ENCODE results near the gene SNRNP35. TPM values are rescaled to one million over a fixed set of nuclear protein-coding genes. Genes with fewer than 3 reads are reported as not detected.

SNRNP35 gene
- total RNA-seq, 4 donors from 2014 or later: 8.6 to 30.0 (median 25.7) TPM

GRCh38 chr12:123494124-123494851 is 36.3 kb downstream of the SNRNP35 start:
- H3K4me3 ChIP-seq: no peak overlapping the region
- H3K27me3 ChIP-seq: no peaks in the 10 kb centered on the region
- H3K27ac ChIP-seq: no peak overlapping the region
- H3K9me3 ChIP-seq: no peaks in the 10 kb centered on the region
- no peak for DNase-seq
- no peaks in the 10 kb centered on the region for H3K4me1 ChIP-seq
- H3K36me3 ChIP-seq: no peaks in the 10 kb centered on the region
- 95 to 100% methylated on average over 3 to 17 of the region's 18 CpGs for WGBS, 2 donors (ENCODE audit: low coverage in 1 of 2)
- TF ChIP-seq POLR2A (IDR thresholded peaks at IDR 0.05) (no peak), POLR2AphosphoS5 (IDR thresholded peaks at IDR 0.05) (no peak)
- intact Hi-C loops (cut with DNase I; ENCODE audit: low total_unique reads) (no loop called here), in situ Hi-C loops (cut with MboI; ENCODE audit: low pct_ligation_motif_present in 1 of 4, low pct_unique_long_range_greater_than_20kb in 1 of 4, low sequenced_read_pairs in 3 of 4) (no loop called here)

- no peak overlapping the region for H3K4me3 ChIP-seq
- DNase-seq: no peak
- H3K4me1 ChIP-seq: no peaks in the 10 kb centered on the region
- TF ChIP-seq EP300 (IDR thresholded peaks at IDR 0.05; ENCODE audit: low read depth): no peak
- TF ChIP-seq POLR2A (IDR thresholded peaks at IDR 0.05): no peak
- 97 to 100% methylated on average over 5 to 7 of the region's 7 CpGs for WGBS, 2 donors (ENCODE audit: low coverage in 1 of 2)
- H3K36me3 ChIP-seq: no peaks in the 10 kb centered on the region
- H3K9me3 ChIP-seq: no peaks in the 10 kb centered on the region
- intact Hi-C loops (cut with DNase I; ENCODE audit: low total_unique reads): no loop called here
- no peaks in the 10 kb centered on the region for H3K27me3 ChIP-seq
- in situ Hi-C loops (cut with MboI; ENCODE audit: low pct_ligation_motif_present in 1 of 4, low pct_unique_long_range_greater_than_20kb in 1 of 4, low sequenced_read_pairs in 3 of 4): no loop called here
- no peak overlapping the region for H3K27ac ChIP-seq
Observed at GRCh38 chr12:123497065-123497464, 39.1 kb downstream of the SNRNP35 start.

- WGBS, 2 donors (ENCODE audit: low coverage in 1 of 2): 71 to 90% methylated on average over 1 to 13 of the region's 13 CpGs
- no peak for DNase-seq
- H3K27ac ChIP-seq: no peak overlapping the region
- H3K4me3 ChIP-seq: no peak overlapping the region
- no peaks in the 10 kb centered on the region for H3K4me1 ChIP-seq
- in situ Hi-C loops (cut with MboI; ENCODE audit: low pct_ligation_motif_present in 1 of 4, low pct_unique_long_range_greater_than_20kb in 1 of 4, low sequenced_read_pairs in 3 of 4) (no loop called here), intact Hi-C loops (cut with DNase I; ENCODE audit: low total_unique reads) (no loop called here)
- no peaks in the 10 kb centered on the region for H3K27me3 ChIP-seq
- H3K36me3 ChIP-seq: no peaks in the 10 kb centered on the region
- TF ChIP-seq EP300 (IDR thresholded peaks at IDR 0.05; ENCODE audit: low read depth) (no peak), CTCF (IDR thresholded peaks at IDR 0.05) (no peak), POLR2A (IDR thresholded peaks at IDR 0.05) (no peak), POLR2AphosphoS5 (IDR thresholded peaks at IDR 0.05) (no peak)
- H3K9me3 ChIP-seq: no peaks in the 10 kb centered on the region
Observed at GRCh38 chr12:123498126-123498825, 40.3 kb downstream of the SNRNP35 start.

GRCh38 chr12:123499332-123499731 is 41.4 kb downstream of the SNRNP35 start:
- no peak overlapping the region for H3K27ac ChIP-seq
- H3K27me3 ChIP-seq: no peaks in the 10 kb centered on the region
- 93% methylated on average over 16 of the region's 16 CpGs; no CpG with 5 or more reads in 1 of the 2 donors for WGBS, 2 donors (ENCODE audit: low coverage in 1 of 2)
- no peak for TF ChIP-seq CTCF (IDR thresholded peaks at IDR 0.05)
- no peaks in the 10 kb centered on the region for H3K9me3 ChIP-seq
- intact Hi-C loops (cut with DNase I; ENCODE audit: low total_unique reads) (no loop called here), in situ Hi-C loops (cut with MboI; ENCODE audit: low pct_ligation_motif_present in 1 of 4, low pct_unique_long_range_greater_than_20kb in 1 of 4, low sequenced_read_pairs in 3 of 4) (no loop called here)
- DNase-seq: no peak
- no peaks in the 10 kb centered on the region for H3K36me3 ChIP-seq
- H3K4me1 ChIP-seq: no peaks in the 10 kb centered on the region
- no peak overlapping the region for H3K4me3 ChIP-seq

- no peak for DNase-seq
- no peak overlapping the region for H3K4me3 ChIP-seq
- WGBS, 2 donors (ENCODE audit: low coverage in 1 of 2): 85 to 91% methylated on average over 10 to 12 of the region's 12 CpGs
- no peak overlapping the region for H3K27ac ChIP-seq
- intact Hi-C loops (cut with DNase I; ENCODE audit: low total_unique reads) (no loop called here), in situ Hi-C loops (cut with MboI; ENCODE audit: low pct_ligation_motif_present in 1 of 4, low pct_unique_long_range_greater_than_20kb in 1 of 4, low sequenced_read_pairs in 3 of 4) (no loop called here)
- no peaks in the 10 kb centered on the region for H3K4me1 ChIP-seq
- no peak for TF ChIP-seq CTCF (IDR thresholded peaks at IDR 0.05)
- TF ChIP-seq EP300 (IDR thresholded peaks at IDR 0.05; ENCODE audit: low read depth): no peak
- TF ChIP-seq POLR2AphosphoS5 (IDR thresholded peaks at IDR 0.05): no peak
- TF ChIP-seq POLR2A (IDR thresholded peaks at IDR 0.05): no peak
- no peaks in the 10 kb centered on the region for H3K27me3 ChIP-seq
- no peaks in the 10 kb centered on the region for H3K9me3 ChIP-seq
- H3K36me3 ChIP-seq: no peaks in the 10 kb centered on the region
Observed at GRCh38 chr12:123502163-123502704, 44.3 kb downstream of the SNRNP35 start.

Measured in transverse colon (tissue), 4 donors.